PC-3 (cell line): Measurements from ENCODE around the gene RAD51C.

Experiments
- CTCF ChIP-seq: fragments of 300-600 bp; sonication (generic); conservative IDR thresholded peaks from 2 replicates; pipeline ENCODE4 v1.5.1; 2017; ENCODE audit warnings: antibody characterized with exemption, low read depth, mild to moderate bottlenecking, low read length
- EZH2 ChIP-seq: fragments of 300-600 bp; sonication (generic); IDR thresholded peaks from one replicate; pipeline ENCODE4 v1.6.1; 2017; ENCODE audit warnings: antibody characterized with exemption, mild to moderate bottlenecking, low read length; ENCODE audit not compliant: unreplicated experiment

DNA sequence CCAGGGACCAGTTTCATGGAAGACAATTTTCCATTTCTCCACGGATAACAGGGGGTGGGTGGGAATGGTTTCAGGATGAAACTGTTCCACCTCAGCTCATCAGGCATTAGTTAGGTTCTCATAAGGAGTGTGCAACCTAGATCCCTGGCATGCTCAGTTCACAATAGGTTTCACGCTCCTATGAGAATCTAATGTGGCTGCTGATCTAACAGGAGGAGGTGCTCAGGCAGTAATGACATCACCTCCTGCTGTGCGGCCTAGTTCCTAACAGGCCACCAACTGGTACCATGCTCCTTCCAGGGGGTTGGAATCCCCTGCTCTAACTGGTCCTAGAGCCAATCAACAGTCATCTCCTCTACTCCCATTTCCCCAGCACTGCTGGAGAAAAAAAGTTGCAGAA is 20.4 kb upstream of the RAD51C start:
- no peak for TF ChIP-seq CTCF
- TF ChIP-seq EZH2: no peak
